ENCODE data around the gene SAMD4B. TPM values are rescaled to one million over a fixed set of nuclear protein-coding genes. Genes with fewer than 3 reads are reported as not detected.

SAMD4B gene
- total RNA-seq, 4 donors from 2014 or later, result 60.7 to 102 (median 77.1) TPM

- WGBS, 2 donors (ENCODE audit: low coverage in 1 of 2), result 24 to 69% methylated on average over 4 to 10 of the region's 10 CpGs
- Histone ChIP-seq H3K27ac (peak overlapping the region; percentile 90 to 97 (median 92)), H3K36me3 (peaks cover 0 to 26% (median 10%) of the 10 kb centered on the region in 4 donors), H3K27me3 (no peaks in the 10 kb centered on the region), H3K4me1 (peaks cover 20 to 36% (median 30%) of the 10 kb centered on the region in 4 donors), H3K4me3 (peak overlapping the region in 3 of 4 donors; percentile 89 to 99 (median 92)), H3K9me3 (no peaks in the 10 kb centered on the region)
- TF ChIP-seq CTCF (IDR thresholded peaks at IDR 0.05) (no peak), POLR2AphosphoS5 (IDR thresholded peaks at IDR 0.05) (no peak), EP300 (IDR thresholded peaks at IDR 0.05; ENCODE audit: low read depth) (no peak), POLR2A (IDR thresholded peaks at IDR 0.05) (no peak)
- in situ Hi-C loops (cut with MboI; ENCODE audit: low pct_ligation_motif_present in 1 of 4, low pct_unique_long_range_greater_than_20kb in 1 of 4, low sequenced_read_pairs in 3 of 4) (loop anchor here in 1 of 4 donors (25.0 kb wide), 1 partner anchor 103 kb away; the partner anchor contains the start of genes EID2 and EID2B), intact Hi-C loops (cut with DNase I; ENCODE audit: low total_unique reads) (no loop called here)
- DNase-seq, result no peak
Measured at GRCh38 chr19:39434123-39435076, 92.2 kb downstream of the SAMD4B start.

Small RNAs within 50 kb of the gene (small RNA-seq; reads per million reads assigned to genes)
- gene AC011445.2, result 0 to 0.70 (median 0.07) reads per million in 4 donors
- 0 to 0.12 (median 0) reads per million in 4 donors for gene MIR4530
- gene RN7SL566P, result 0 reads per million in 4 donors

Other genes with a start within 250 kb of the SAMD4B start
- gene PAK4, start 216.6 kb upstream of the SAMD4B start, total RNA-seq, result 10 to 100 TPM; 43.8 to 96.1 (median 63.2) TPM
- 1 to 10 TPM in 2 of 4 donors, under 1 TPM in 1, not detected in 1; 0.14 to 3.0 (median 1.1) TPM for gene NCCRP1, start 145.5 kb upstream of the SAMD4B start, total RNA-seq
- gene SYCN, start 138.2 kb upstream of the SAMD4B start, total RNA-seq, result not detected
- not detected for gene IFNL3, start 97.4 kb upstream of the SAMD4B start, total RNA-seq
- gene IFNL4, start 93.6 kb upstream of the SAMD4B start, total RNA-seq, result not detected
- gene IFNL2, start 74.0 kb upstream of the SAMD4B start, total RNA-seq, result not detected
- gene IFNL1, start 46.0 kb upstream of the SAMD4B start, total RNA-seq, result not detected
- gene LRFN1, start 21.6 kb upstream of the SAMD4B start, total RNA-seq, result under 1 TPM in 2 of 4 donors, not detected in 2; 0.14 to 0.64 TPM
- 10 to 100 TPM in 2 of 4 donors, 1 to 10 TPM in 1, not detected in 1; 7.6 to 18.7 (median 17.6) TPM for gene GMFG, start 6.4 kb upstream of the SAMD4B start, total RNA-seq
- gene PAF1, start 48.7 kb downstream of the SAMD4B start, total RNA-seq, result 10 to 100 TPM; 37.8 to 71.2 (median 43.0) TPM
- gene MED29, start 49.0 kb downstream of the SAMD4B start, total RNA-seq, result 10 to 100 TPM; 22.8 to 37.4 (median 27.8) TPM
- gene ZFP36, start 64.4 kb downstream of the SAMD4B start, total RNA-seq, result 100 to 1,000 TPM; 280 to 924 (median 309) TPM
- 10 to 100 TPM in 2 of 4 donors, 1 to 10 TPM in 2; 6.1 to 27.7 (median 11.9) TPM for gene PLEKHG2, start 70.2 kb downstream of the SAMD4B start, total RNA-seq
- 1,000 to 10,000 TPM in 3 of 4 donors, 100 to 1,000 TPM in 1; 718 to 1,665 (median 1,335) TPM for gene RPS16, start 93.5 kb downstream of the SAMD4B start, total RNA-seq
- 100 to 1,000 TPM in 3 of 4 donors, 10 to 100 TPM in 1; 97.1 to 161 (median 125) TPM for gene SUPT5H, start 103.2 kb downstream of the SAMD4B start, total RNA-seq
- 10 to 100 TPM; 21.7 to 54.0 (median 33.5) TPM for gene TIMM50, start 138.4 kb downstream of the SAMD4B start, total RNA-seq
- gene DLL3, start 156.5 kb downstream of the SAMD4B start, total RNA-seq, result not detected
- gene SELENOV, start 172.7 kb downstream of the SAMD4B start, total RNA-seq, result not detected
- 1 to 10 TPM in 3 of 4 donors, under 1 TPM in 1; 1.00 to 1.5 (median 1.3) TPM for gene EID2B, start 190.4 kb downstream of the SAMD4B start, total RNA-seq
- gene EID2, start 197.7 kb downstream of the SAMD4B start, total RNA-seq, result 1 to 10 TPM; 7.5 to 10.0 (median 8.1) TPM